ENCODE results near the gene EREG.

DNA sequence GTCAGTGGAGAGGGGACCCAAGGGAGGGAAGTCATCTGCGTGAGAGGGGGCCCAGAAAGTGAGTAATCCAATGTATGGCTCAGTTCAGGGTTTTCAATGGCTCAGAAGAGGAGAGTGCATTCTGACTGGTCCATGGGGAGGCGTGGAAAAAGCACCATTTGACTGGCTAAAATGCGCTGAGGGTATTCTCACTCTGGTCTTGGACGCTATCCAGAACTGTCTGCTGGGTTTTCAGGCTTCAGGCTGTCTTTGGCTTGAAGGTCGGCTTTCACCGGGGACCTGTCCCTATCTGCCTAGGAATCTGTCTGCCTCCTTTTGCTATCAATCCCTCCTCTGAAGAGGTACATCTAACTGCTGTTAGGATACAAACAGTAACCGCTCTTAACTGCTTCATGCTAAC is 30.3 kb upstream of the EREG start:
- no peak for TF ChIP-seq EP300 (IDR thresholded peaks at IDR 0.05)
- TF ChIP-seq POLR2A (IDR thresholded peaks at IDR 0.05), result no peak
